H9 (cell line): ENCODE data around the gene SPEG. TPM values are rescaled to one million over a fixed set of nuclear protein-coding genes. Genes with fewer than 3 reads are reported as not detected.

Source experiments
- DNase-seq: peaks from one replicate; pipeline ENCODE4 v3.0.0-alpha.2; 2017
- H2AFZ ChIP-seq: one replicate; pipeline ENCODE4 v1.6.1; 2013; ENCODE audit warnings: mild to moderate bottlenecking, low read length, control low read depth, moderate library complexity
- H2AK5ac ChIP-seq: 2 replicates; pipeline ENCODE4 v1.6.1; 2013; ENCODE audit warnings: low read length, control low read depth, mixed read lengths; ENCODE audit not compliant: insufficient read length
- H2BK120ac ChIP-seq: one replicate; pipeline ENCODE4 v1.6.1; 2013; ENCODE audit warnings: low read depth, mild to moderate bottlenecking, low read length, control low read depth, inconsistent platforms; ENCODE audit not compliant: poor library complexity, severe bottlenecking
- H2BK12ac ChIP-seq: 2 replicates; pipeline ENCODE4 v1.6.1; 2013; ENCODE audit warnings: low read length, control low read depth, mixed read lengths, low read depth; ENCODE audit not compliant: insufficient read length
- H2BK15ac ChIP-seq: 2 replicates; pipeline ENCODE4 v1.6.1; 2013; ENCODE audit warnings: low read depth, low read length, control low read depth
- H2BK20ac ChIP-seq: one replicate; pipeline ENCODE4 v1.6.1; 2013; ENCODE audit warnings: low read depth, mild to moderate bottlenecking, low read length, control low read depth, inconsistent platforms; ENCODE audit not compliant: poor library complexity, severe bottlenecking
- H2BK5ac ChIP-seq: 2 replicates; pipeline ENCODE4 v1.6.1; 2013; ENCODE audit warnings: low read length, control low read depth, mixed read lengths; ENCODE audit not compliant: insufficient read length
- H3K14ac ChIP-seq: 2 replicates; pipeline ENCODE4 v1.6.1; 2013; ENCODE audit warnings: low read length, control low read depth; ENCODE audit not compliant: insufficient read depth
- H3K18ac ChIP-seq: 2 replicates; pipeline ENCODE4 v1.6.1; 2013; ENCODE audit warnings: low read depth, mild to moderate bottlenecking, mixed read lengths, low read length, control low read depth; ENCODE audit not compliant: insufficient read length
- H3K23ac ChIP-seq: 2 replicates; pipeline ENCODE4 v1.6.1; 2013; ENCODE audit warnings: low read length, control low read depth, mixed read lengths, low read depth; ENCODE audit not compliant: insufficient read length
- H3K23me2 ChIP-seq: 2 replicates; pipeline ENCODE4 v1.6.1; 2013; ENCODE audit warnings: low read depth, mild to moderate bottlenecking, mixed read lengths, low read length, control low read depth; ENCODE audit not compliant: insufficient read length, poor library complexity, severe bottlenecking
- H3K27ac ChIP-seq: 2 replicates; pipeline ENCODE4 v1.5.1; 2013; ENCODE audit warnings: low read length, control low read depth, mixed read lengths, low read depth; ENCODE audit not compliant: insufficient read length
- H3K27me3 ChIP-seq: 2 replicates; pipeline ENCODE4 v1.6.1; 2013; ENCODE audit warnings: low read length, control low read depth, inconsistent platforms; ENCODE audit not compliant: insufficient read depth
- H3K4ac ChIP-seq: 2 replicates; pipeline ENCODE4 v1.6.1; 2013; ENCODE audit warnings: low read depth, mild to moderate bottlenecking, control low read depth, inconsistent platforms, low read length, moderate library complexity
- H3K4me1 ChIP-seq: 2 replicates; pipeline ENCODE4 v1.6.1; 2013; ENCODE audit warnings: low read length, control low read depth, inconsistent platforms; ENCODE audit not compliant: insufficient read depth
- H3K4me2 ChIP-seq: 2 replicates; pipeline ENCODE4 v1.6.1; 2013; ENCODE audit warnings: low read length, control low read depth, mixed read lengths; ENCODE audit not compliant: insufficient read length, insufficient read depth
- H3K56ac ChIP-seq: 2 replicates; pipeline ENCODE4 v1.6.1; 2013; ENCODE audit warnings: low read depth, mild to moderate bottlenecking, mixed read lengths, low read length, control low read depth; ENCODE audit not compliant: insufficient read length
- H3K79me1 ChIP-seq: 2 replicates; pipeline ENCODE4 v1.6.1; 2013; ENCODE audit warnings: low read depth, mild to moderate bottlenecking, moderate library complexity, low read length, control low read depth, inconsistent platforms; ENCODE audit not compliant: insufficient read depth, poor library complexity, severe bottlenecking
- H3K79me2 ChIP-seq: 2 replicates; pipeline ENCODE4 v1.6.1; 2013; ENCODE audit warnings: low read length, control low read depth, inconsistent platforms; ENCODE audit not compliant: insufficient read depth
- H3K9ac ChIP-seq: 2 replicates; pipeline ENCODE4 v1.6.1; 2013; ENCODE audit warnings: low read length, control low read depth, mixed read lengths; ENCODE audit not compliant: insufficient read length; ENCODE audit errors: extremely low read depth
- H3K9me3 ChIP-seq: one replicate; pipeline ENCODE4 v1.6.1; 2013; ENCODE audit warnings: low read depth, low read length, inconsistent platforms; ENCODE audit not compliant: control insufficient read depth
- H3T11ph ChIP-seq: one replicate; pipeline ENCODE4 v1.6.1; 2013; ENCODE audit warnings: mild to moderate bottlenecking, low read length, control low read depth, inconsistent platforms
- H4K20me1 ChIP-seq: one replicate; pipeline ENCODE4 v1.6.1; 2013; ENCODE audit not compliant: control insufficient read depth, insufficient read length, insufficient read depth
- H4K5ac ChIP-seq: 2 replicates; pipeline ENCODE4 v1.6.1; 2013; ENCODE audit warnings: low read depth, mild to moderate bottlenecking, mixed read lengths, low read length, control low read depth; ENCODE audit not compliant: insufficient read length
- H4K8ac ChIP-seq: replicated peaks from 2 replicates; pipeline ENCODE4 v1.6.1; 2013; ENCODE audit warnings: low read length, control low read depth, mixed read lengths, low read depth; ENCODE audit not compliant: insufficient read length
- H4K91ac ChIP-seq: 2 replicates; pipeline ENCODE4 v1.6.1; 2013; ENCODE audit warnings: low read depth, mild to moderate bottlenecking, moderate library complexity, mixed read lengths, low read length, control low read depth; ENCODE audit not compliant: insufficient read length
- H3K27ac Mint-ChIP-seq, 3 experiments: 2 replicates in 2 of 3; 3 replicates in 1 of 3; pipeline ENCODE4 v1.8.0; 2020 to 2021; ENCODE audit warnings: mixed read lengths in 3 of 3, mild to moderate bottlenecking in 1 of 3, moderate library complexity in 1 of 3
- H3K27me3 Mint-ChIP-seq: 2 replicates; pipeline ENCODE4 v1.8.0; 2021; ENCODE audit warnings: low read depth, mild to moderate bottlenecking, moderate library complexity, mixed read lengths
- H3K36me3 Mint-ChIP-seq, 3 experiments: 2 replicates in 2 of 3; 3 replicates in 1 of 3; pipeline ENCODE4 v1.8.0; 2020 to 2021; ENCODE audit warnings: low read depth in 3 of 3, mixed read lengths in 3 of 3; ENCODE audit not compliant: insufficient read depth in 1 of 3
- H3K4me1 Mint-ChIP-seq, 2 experiments: 2 replicates each; pipeline ENCODE4 v1.8.0; 2020; ENCODE audit warnings: mixed read lengths in 2 of 2
- H3K4me3 Mint-ChIP-seq, 2 experiments: 2 replicates in 1 of 2; 3 replicates in 1 of 2; pipeline ENCODE4 v1.8.0; 2020 to 2021; ENCODE audit warnings: mild to moderate bottlenecking in 2 of 2, mixed read lengths in 2 of 2, moderate library complexity in 1 of 2
- H3K9me3 Mint-ChIP-seq, 2 experiments: 2 replicates in 1 of 2; 3 replicates in 1 of 2; pipeline ENCODE4 v1.8.0; 2020; ENCODE audit warnings: mild to moderate bottlenecking in 2 of 2, mixed read lengths in 2 of 2, moderate library complexity in 1 of 2
- CTCF ChIP-seq: fragments of 200-600 bp; sonication (generic); conservative IDR thresholded peaks from 3 replicates; pipeline ENCODE4 v1.8.0; 2021; ENCODE audit warnings: antibody characterized with exemption, mild to moderate bottlenecking
- WGBS: extraction: QIAGEN DNeasy Blood & Tissue Kit; methylation state at CpG from one replicate; pipeline ENCODE4 v1.1.7; 2013; ENCODE audit warnings: missing lambda C conversion rate, low lambda C conversion rate, mixed read lengths; ENCODE audit not compliant: insufficient read length; ENCODE audit errors: extremely low coverage; 5-methylcytosine and 5-hydroxymethylcytosine counted together
- total RNA-seq: library from RNA; stranded (reverse); gene quantifications from 2 replicates; pipeline ENCODE4 v1.2.1, GENCODE V29; 2021

Gene SPEG
- total RNA-seq, 1 experiment from 2014 or later: 23.7 TPM

- no peak overlapping the region for H3K27ac ChIP-seq
- H3K23ac ChIP-seq: no peak overlapping the region
- peak; percentile 11 for DNase-seq
- no peak overlapping the region for H4K8ac ChIP-seq
- no peak overlapping the region for H3K56ac ChIP-seq
- no peak overlapping the region for H2BK20ac ChIP-seq
- H4K20me1 ChIP-seq: no peaks in the 10 kb centered on the region
- H3K79me2 ChIP-seq: no peaks in the 10 kb centered on the region
- H3K27ac Mint-ChIP-seq: no peak overlapping the region
- no peak overlapping the region for H2BK5ac ChIP-seq
- no peak overlapping the region for H2BK12ac ChIP-seq
- no peak overlapping the region for H3K9ac ChIP-seq
- no peak overlapping the region for H2AK5ac ChIP-seq
- no peak overlapping the region for H2BK120ac ChIP-seq
- no peaks in the 10 kb centered on the region; a peak in 1 of 7 replicates for H3K36me3 Mint-ChIP-seq
- H4K91ac ChIP-seq: no peak overlapping the region
- no peak overlapping the region for H4K5ac ChIP-seq
- H3K4me3 Mint-ChIP-seq: no peak overlapping the region
- H3K9me3 ChIP-seq: no peaks in the 10 kb centered on the region
- no peak overlapping the region for H3T11ph ChIP-seq
- H2AFZ ChIP-seq: no peak overlapping the region
- H3K23me2 ChIP-seq: no peaks in the 10 kb centered on the region
- H3K9me3 Mint-ChIP-seq: no peaks in the 10 kb centered on the region
- H3K27me3 Mint-ChIP-seq: peaks cover 36% of the 10 kb centered on the region
- no CpG with 5 or more reads among the region's 8 CpGs for WGBS
- no peak overlapping the region for H3K14ac ChIP-seq
- TF ChIP-seq CTCF: no peak
- H3K27me3 ChIP-seq: no peaks in the 10 kb centered on the region; the same call in 1 of the 2 replicates
- no peak overlapping the region for H3K18ac ChIP-seq
- no peak overlapping the region for H3K4ac ChIP-seq
- H3K4me2 ChIP-seq: no peak overlapping the region
- no peaks in the 10 kb centered on the region for H3K4me1 ChIP-seq
- no peak overlapping the region for H2BK15ac ChIP-seq
- H3K79me1 ChIP-seq: no peaks in the 10 kb centered on the region
- peaks cover 10 to 12% of the 10 kb centered on the region in 2 experiments for H3K4me1 Mint-ChIP-seq
Measured at GRCh38 chr2:219422952-219423534, 11.6 kb upstream of the SPEG start.
